Measurements from ENCODE around the gene ASPHD2.

GRCh38 chr22:26436903-26437515, 7.9 kb downstream of the ASPHD2 start:
- TF ChIP-seq, protein P1, sequence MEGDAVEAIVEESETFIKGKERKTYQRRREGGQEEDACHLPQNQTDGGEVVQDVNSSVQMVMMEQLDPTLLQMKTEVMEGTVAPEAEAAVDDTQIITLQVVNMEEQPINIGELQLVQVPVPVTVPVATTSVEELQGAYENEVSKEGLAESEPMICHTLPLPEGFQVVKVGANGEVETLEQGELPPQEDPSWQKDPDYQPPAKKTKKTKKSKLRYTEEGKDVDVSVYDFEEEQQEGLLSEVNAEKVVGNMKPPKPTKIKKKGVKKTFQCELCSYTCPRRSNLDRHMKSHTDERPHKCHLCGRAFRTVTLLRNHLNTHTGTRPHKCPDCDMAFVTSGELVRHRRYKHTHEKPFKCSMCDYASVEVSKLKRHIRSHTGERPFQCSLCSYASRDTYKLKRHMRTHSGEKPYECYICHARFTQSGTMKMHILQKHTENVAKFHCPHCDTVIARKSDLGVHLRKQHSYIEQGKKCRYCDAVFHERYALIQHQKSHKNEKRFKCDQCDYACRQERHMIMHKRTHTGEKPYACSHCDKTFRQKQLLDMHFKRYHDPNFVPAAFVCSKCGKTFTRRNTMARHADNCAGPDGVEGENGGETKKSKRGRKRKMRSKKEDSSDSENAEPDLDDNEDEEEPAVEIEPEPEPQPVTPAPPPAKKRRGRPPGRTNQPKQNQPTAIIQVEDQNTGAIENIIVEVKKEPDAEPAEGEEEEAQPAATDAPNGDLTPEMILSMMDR (IDR thresholded peaks at IDR 0.05) = no peak
- no peak for TF ChIP-seq POLR2A (IDR thresholded peaks at IDR 0.05)
- TF ChIP-seq POLR2AphosphoS5 (IDR thresholded peaks at IDR 0.05) = no peak
- no peak for TF ChIP-seq EP300 (IDR thresholded peaks at IDR 0.05)
